ENCODE results near the gene RHEB. TPM values are rescaled to one million over a fixed set of nuclear protein-coding genes. Genes with fewer than 3 reads are reported as not detected.

The RHEB gene
- total and polyA plus RNA-seq, 8 donors: 28.6 to 65.9 (median 35.8) TPM

- intact Hi-C loops (cut with DNase I): no loop called here
- no peak for FAIRE-seq
- no peak overlapping the region for H3K27ac ChIP-seq
Observed at GRCh38 chr7:151515276-151515565, 4.5 kb downstream of the RHEB start.

DNA sequence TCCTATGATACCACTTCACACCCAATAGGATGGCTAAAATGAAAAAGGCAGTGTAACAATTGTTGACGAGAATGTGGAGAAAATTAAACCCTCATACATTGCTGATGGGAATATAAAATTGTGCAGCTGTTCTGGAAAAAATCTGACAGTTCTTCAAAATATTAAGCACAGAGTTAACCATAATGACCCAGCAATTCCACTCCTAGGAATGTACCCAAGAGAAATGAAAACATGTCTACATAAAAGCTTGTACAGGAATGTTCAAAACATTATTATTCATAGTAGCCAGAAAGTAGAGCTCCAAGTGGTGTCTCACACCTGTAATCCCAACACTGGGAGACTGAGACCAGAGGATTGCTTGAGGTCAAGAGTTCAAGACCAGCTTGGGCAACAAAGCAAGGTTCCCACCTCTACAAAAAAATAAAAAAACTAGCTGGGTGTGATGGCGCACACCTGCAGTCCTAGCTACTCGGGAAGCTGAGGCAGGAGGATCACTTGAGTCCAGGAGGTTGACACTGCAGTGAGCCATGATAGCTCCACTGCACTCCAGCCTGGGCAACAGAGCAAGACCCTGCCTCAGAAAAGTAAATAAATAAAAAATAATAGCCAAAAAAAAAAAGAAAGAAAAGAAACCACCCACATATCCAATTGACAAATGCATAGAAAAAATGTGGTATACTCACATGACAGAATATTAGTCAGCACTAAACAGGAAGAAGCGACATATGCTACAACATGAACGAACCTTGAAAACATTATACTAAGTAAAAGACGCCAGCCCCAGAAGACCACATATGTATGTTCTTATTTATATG lies 5.0 kb downstream of the RHEB start:
- no peak for FAIRE-seq
- peaks cover 0 to 2% (median 0%) of the 10 kb centered on the region in 4 donors for H3K9me3 ChIP-seq
- H3K27ac ChIP-seq: no peak overlapping the region
- intact Hi-C loops (cut with DNase I): no loop called here
- no peaks in the 10 kb centered on the region for H3K36me3 ChIP-seq
- WGBS, 2 donors: 91 to 95% methylated on average over 6 of the region's 6 CpGs
- no peaks in the 10 kb centered on the region for H3K27me3 ChIP-seq
- TF ChIP-seq CTCF (IDR thresholded peaks at IDR 0.05): no peak
- ATAC-seq: no peak
- peaks cover 10 to 38% (median 13%) of the 10 kb centered on the region in 3 donors for H3K4me1 ChIP-seq
- DNase-seq: no peak
- H3K4me3 ChIP-seq: no peak overlapping the region

More at GRCh38 chr7:151515276-151515565, 4.5 kb downstream of the RHEB start:
- H3K9me3 ChIP-seq: peaks cover 0 to 2% (median 0%) of the 10 kb centered on the region in 4 donors
- no peaks in the 10 kb centered on the region for H3K27me3 ChIP-seq
- ATAC-seq (no peak), DNase-seq (no peak)
- H3K4me1 ChIP-seq: peaks cover 8 to 38% (median 13%) of the 10 kb centered on the region in 3 donors
- H3K36me3 ChIP-seq: no peaks in the 10 kb centered on the region
- TF ChIP-seq CTCF (IDR thresholded peaks at IDR 0.05): no peak
- H3K4me3 ChIP-seq: no peak overlapping the region

DNA sequence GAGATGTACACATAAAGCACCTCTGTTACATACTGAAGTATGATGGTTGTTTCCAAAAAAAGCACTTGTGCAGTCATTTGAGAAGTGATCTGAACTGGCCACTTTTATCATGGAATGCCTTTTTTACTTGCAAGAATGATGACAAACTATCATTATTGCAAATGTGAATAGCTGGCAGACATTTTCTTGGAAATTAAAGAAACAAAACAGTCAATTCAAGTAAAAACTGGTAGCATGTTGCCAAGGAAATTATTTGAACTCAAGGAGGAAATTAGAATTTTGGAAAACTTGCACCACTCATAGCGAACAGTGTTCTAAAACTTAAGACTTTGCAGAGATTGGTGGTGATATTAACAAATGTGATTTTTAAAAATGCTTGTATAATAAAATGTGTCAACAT lies 6.6 kb downstream of the RHEB start:
- WGBS, 2 donors: 94 to 99% methylated on average over 1 of the region's 1 CpG
- FAIRE-seq: no peak
- peaks cover 10 to 38% (median 13%) of the 10 kb centered on the region in 3 donors for H3K4me1 ChIP-seq
- H3K4me3 ChIP-seq: no peak overlapping the region
- no peak for TF ChIP-seq CTCF (IDR thresholded peaks at IDR 0.05)
- no peak for ATAC-seq
- intact Hi-C loops (cut with DNase I): no loop called here
- H3K27me3 ChIP-seq: no peaks in the 10 kb centered on the region
- no peaks in the 10 kb centered on the region for H3K36me3 ChIP-seq
- peaks cover 0 to 2% (median 0%) of the 10 kb centered on the region in 4 donors for H3K9me3 ChIP-seq
- H3K27ac ChIP-seq: no peak overlapping the region
- no peak for DNase-seq

DNA sequence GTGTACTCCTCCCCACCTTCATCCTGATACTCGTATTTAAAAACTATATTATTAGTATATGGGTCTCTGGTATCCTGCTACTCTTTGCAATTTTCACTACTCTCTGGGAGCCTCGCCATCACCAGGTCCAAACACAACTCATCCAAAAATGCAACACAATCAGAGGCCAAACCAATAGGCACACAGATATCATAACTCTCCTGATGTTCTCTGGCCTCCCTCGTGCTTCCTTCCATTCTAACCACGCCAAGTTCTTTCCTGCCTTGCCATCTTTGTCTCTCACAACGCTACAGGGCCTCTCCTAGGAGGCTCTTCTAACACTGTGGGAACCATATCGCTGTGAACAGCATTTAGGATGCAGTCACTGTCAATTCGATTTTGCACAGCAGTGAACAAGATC lies 7.3 kb downstream of the RHEB start:
- intact Hi-C loops (cut with DNase I): no loop called here
- no peak overlapping the region for H3K27ac ChIP-seq
- DNase-seq (no peak), ATAC-seq (no peak), FAIRE-seq (no peak)
- no peak overlapping the region for H3K4me3 ChIP-seq
- no peak for TF ChIP-seq CTCF (IDR thresholded peaks at IDR 0.05)
- peaks cover 10 to 34% (median 13%) of the 10 kb centered on the region in 3 donors for H3K4me1 ChIP-seq
- H3K9me3 ChIP-seq: peaks cover 0 to 2% (median 0%) of the 10 kb centered on the region in 4 donors
- H3K36me3 ChIP-seq: no peaks in the 10 kb centered on the region
- WGBS, 2 donors: 70 to 76% methylated on average over 7 of the region's 7 CpGs
- no peaks in the 10 kb centered on the region for H3K27me3 ChIP-seq

- Histone ChIP-seq H3K4me3 (no peak overlapping the region), H3K9me3 (peaks cover 0 to 2% (median 0%) of the 10 kb centered on the region in 4 donors), H3K4me1 (peaks cover 10 to 31% (median 13%) of the 10 kb centered on the region in 3 donors), H3K36me3 (no peaks in the 10 kb centered on the region), H3K27me3 (no peaks in the 10 kb centered on the region), H3K27ac (no peak overlapping the region)
- WGBS, 2 donors: 73 to 76% methylated on average over 4 of the region's 4 CpGs
- ATAC-seq: no peak
- FAIRE-seq: no peak
- no peak for TF ChIP-seq CTCF (IDR thresholded peaks at IDR 0.05)
- intact Hi-C loops (cut with DNase I): no loop called here
- DNase-seq: no peak
Observed at GRCh38 chr7:151511946-151512345, 7.7 kb downstream of the RHEB start.

Measured in pancreas (tissue), 10 donors.